KMS-11 (cell line): ENCODE measurements around the gene PRAME.
"Not testable (repeated sequence)": the region's sequence is repeated elsewhere in the genome, so short reads cannot be mapped to it uniquely, and the experiment has no call there.

Source experiments
- H2AFZ ChIP-seq: fragments of 200-600 bp; sonication (generic); 2 replicates; pipeline ENCODE4 v1.6.1; 2016; ENCODE audit warnings: antibody characterized with exemption, mixed run types, low read depth
- H3K27ac ChIP-seq: fragments of 200-600 bp; sonication (generic); 2 replicates; pipeline ENCODE4 v1.6.1; 2016; ENCODE audit warnings: mild to moderate bottlenecking, mixed run types
- H3K27me3 ChIP-seq: fragments of 200-600 bp; sonication (generic); 2 replicates; pipeline ENCODE4 v1.6.1; 2017; ENCODE audit warnings: mild to moderate bottlenecking, low read depth, mixed run types, moderate library complexity; ENCODE audit not compliant: insufficient read depth
- H3K36me3 ChIP-seq: fragments of 200-600 bp; sonication (generic); 2 replicates; pipeline ENCODE4 v1.6.1; 2017; ENCODE audit warnings: mild to moderate bottlenecking, mixed run types; ENCODE audit not compliant: insufficient read depth
- H3K4me1 ChIP-seq: fragments of 200-600 bp; sonication (generic); 2 replicates; pipeline ENCODE4 v1.6.1; 2016; ENCODE audit warnings: mild to moderate bottlenecking, low read depth, mixed run types; ENCODE audit not compliant: poor library complexity, severe bottlenecking
- H3K4me2 ChIP-seq: fragments of 200-600 bp; sonication (generic); 2 replicates; pipeline ENCODE4 v1.7.0; 2016; ENCODE audit warnings: mild to moderate bottlenecking, mixed run types
- H3K4me3 ChIP-seq: fragments of 200-600 bp; sonication (generic); IDR thresholded peaks from 2 replicates; pipeline ENCODE4 v1.6.1; 2017; ENCODE audit warnings: low read depth, low read length, mixed read lengths; ENCODE audit not compliant: insufficient read depth
- H3K79me2 ChIP-seq: fragments of 200-600 bp; sonication (generic); 2 replicates; pipeline ENCODE4 v1.6.1; 2016; ENCODE audit warnings: low read depth, mixed run types; ENCODE audit not compliant: insufficient read depth
- H3K9ac ChIP-seq: fragments of 200-600 bp; sonication (generic); 2 replicates; pipeline ENCODE4 v1.6.1; 2016; ENCODE audit warnings: mild to moderate bottlenecking, mixed run types
- H4K20me1 ChIP-seq: fragments of 200-600 bp; sonication (generic); 2 replicates; pipeline ENCODE4 v1.6.1; 2016; ENCODE audit warnings: mild to moderate bottlenecking, mixed run types; ENCODE audit not compliant: insufficient read depth
- TF ChIP-seq, protein P1 (sequence below): fragments of 200-600 bp; sonication (generic); conservative IDR thresholded peaks from 2 replicates; pipeline ENCODE4 v1.6.1; 2017; ENCODE audit warnings: low read depth, mild to moderate bottlenecking, antibody characterized with exemption, low read length, moderate library complexity, mixed read lengths

The PRAME gene

GRCh38 chr22:22520020-22520656 lies 38.9 kb downstream of the PRAME start, which contains the start of gene ZNF280A:
Gene ZNF280A, minus strand, starts transcription at chr22:22520270. Its CDS starts 4,640 bp downstream, at chr22:22515630.
- Histone ChIP-seq H3K4me3 (no peak within 1 kb of the TSS), H3K9ac (no peak within 1 kb of the TSS), H3K27ac (no peak within 1 kb of the TSS), H3K79me2 (no peaks in the 10 kb centered on the region), H3K27me3 (no peaks in the 10 kb centered on the region), H4K20me1 (no peaks in the 10 kb centered on the region), H3K4me1 (no peaks in the 10 kb centered on the region), H2AFZ (no peak within 1 kb of the TSS), H3K4me2 (no peak within 1 kb of the TSS), H3K36me3 (no peaks in the 10 kb centered on the region)
- TF ChIP-seq, protein P1, sequence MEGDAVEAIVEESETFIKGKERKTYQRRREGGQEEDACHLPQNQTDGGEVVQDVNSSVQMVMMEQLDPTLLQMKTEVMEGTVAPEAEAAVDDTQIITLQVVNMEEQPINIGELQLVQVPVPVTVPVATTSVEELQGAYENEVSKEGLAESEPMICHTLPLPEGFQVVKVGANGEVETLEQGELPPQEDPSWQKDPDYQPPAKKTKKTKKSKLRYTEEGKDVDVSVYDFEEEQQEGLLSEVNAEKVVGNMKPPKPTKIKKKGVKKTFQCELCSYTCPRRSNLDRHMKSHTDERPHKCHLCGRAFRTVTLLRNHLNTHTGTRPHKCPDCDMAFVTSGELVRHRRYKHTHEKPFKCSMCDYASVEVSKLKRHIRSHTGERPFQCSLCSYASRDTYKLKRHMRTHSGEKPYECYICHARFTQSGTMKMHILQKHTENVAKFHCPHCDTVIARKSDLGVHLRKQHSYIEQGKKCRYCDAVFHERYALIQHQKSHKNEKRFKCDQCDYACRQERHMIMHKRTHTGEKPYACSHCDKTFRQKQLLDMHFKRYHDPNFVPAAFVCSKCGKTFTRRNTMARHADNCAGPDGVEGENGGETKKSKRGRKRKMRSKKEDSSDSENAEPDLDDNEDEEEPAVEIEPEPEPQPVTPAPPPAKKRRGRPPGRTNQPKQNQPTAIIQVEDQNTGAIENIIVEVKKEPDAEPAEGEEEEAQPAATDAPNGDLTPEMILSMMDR: no peak

DNA sequence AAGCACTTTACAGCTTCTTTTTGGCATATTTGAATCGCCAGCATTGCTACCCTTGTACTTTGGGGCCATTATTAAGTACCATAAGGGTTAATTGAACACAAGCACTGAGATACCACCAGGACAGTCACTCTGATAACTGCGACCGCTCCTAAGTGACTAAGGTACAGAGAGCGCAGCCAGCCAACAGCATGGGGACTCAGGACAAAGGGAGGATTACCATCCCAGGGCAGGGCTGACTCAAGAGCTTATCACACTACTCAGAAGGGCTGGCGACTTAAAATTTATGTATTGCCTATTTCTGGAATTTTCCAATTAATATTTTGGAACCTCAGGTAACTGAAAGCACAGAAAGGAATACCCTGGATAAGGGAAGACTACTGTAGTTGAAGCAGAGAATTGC lies 39.5 kb downstream of the PRAME start:
- no peak overlapping the region for H3K4me3 ChIP-seq
- TF ChIP-seq, protein P1: no peak
- H3K36me3 ChIP-seq: no peaks in the 10 kb centered on the region
- no peak overlapping the region for H3K4me2 ChIP-seq
- no peaks in the 10 kb centered on the region for H3K27me3 ChIP-seq
- no peak overlapping the region for H3K9ac ChIP-seq
- H3K79me2 ChIP-seq: no peaks in the 10 kb centered on the region
- no peak overlapping the region for H2AFZ ChIP-seq
- no peak overlapping the region for H3K27ac ChIP-seq
- H3K4me1 ChIP-seq: no peaks in the 10 kb centered on the region
- H4K20me1 ChIP-seq: no peaks in the 10 kb centered on the region

- Histone ChIP-seq H3K27me3 (no peaks in the 10 kb centered on the region), H4K20me1 (no peaks in the 10 kb centered on the region), H3K79me2 (no peaks in the 10 kb centered on the region), H3K4me2 (no peak overlapping the region), H3K36me3 (no peaks in the 10 kb centered on the region), H3K4me1 (no peaks in the 10 kb centered on the region), H3K4me3 (no peak overlapping the region), H2AFZ (no peak overlapping the region), H3K27ac (no peak overlapping the region), H3K9ac (no peak overlapping the region)
- TF ChIP-seq, protein P1: no peak
These were observed 42.1 kb downstream of the PRAME start for GRCh38 chr22:22516992-22517391.

DNA sequence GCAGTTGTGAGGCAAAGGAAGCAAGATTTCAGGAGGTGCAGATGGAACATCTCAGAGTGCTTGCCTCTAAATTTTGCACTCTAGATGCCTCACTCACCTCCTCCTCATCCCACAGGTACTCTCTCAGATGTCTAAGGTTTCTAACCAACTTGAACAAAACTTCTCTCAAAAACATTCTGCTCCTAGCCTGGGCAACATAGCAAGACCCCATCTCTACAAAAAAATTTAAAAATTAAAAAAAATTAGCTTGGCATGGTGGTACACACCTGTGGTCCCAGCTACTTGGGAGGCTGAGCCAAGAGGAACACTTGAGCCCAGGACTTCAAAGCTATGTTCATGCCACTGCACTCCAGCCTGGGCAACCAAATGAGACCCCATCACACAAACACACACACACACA lies 43.2 kb downstream of the PRAME start:
- Histone ChIP-seq H3K27ac (no peak overlapping the region), H3K4me3 (no peak overlapping the region), H3K79me2 (no peaks in the 10 kb centered on the region), H3K4me1 (no peaks in the 10 kb centered on the region), H3K27me3 (no peaks in the 10 kb centered on the region), H3K36me3 (no peaks in the 10 kb centered on the region), H2AFZ (no peak overlapping the region), H4K20me1 (no peaks in the 10 kb centered on the region), H3K4me2 (no peak overlapping the region), H3K9ac (no peak overlapping the region)
- TF ChIP-seq, protein P1: no peak

- not testable (repeated sequence) for H3K79me2 ChIP-seq
These were observed 44.6 kb downstream of the PRAME start for GRCh38 chr22:22514431-22514830.

More at GRCh38 chr22:22514431-22514830, 44.6 kb downstream of the PRAME start:
- H4K20me1 ChIP-seq, H3K27me3 ChIP-seq, H3K4me2 ChIP-seq, H3K9ac ChIP-seq, H3K4me3 ChIP-seq, H3K27ac ChIP-seq, H3K36me3 ChIP-seq, H3K4me1 ChIP-seq, H2AFZ ChIP-seq: not testable (repeated sequence)
